ENCODE measurements around the gene DHRS7.

The DHRS7 gene

GRCh38 chr14:60174352-60175254, 9.4 kb upstream of the DHRS7 start:
- no peak for TF ChIP-seq CTCF (conservative IDR thresholded peaks at IDR 0.05; ENCODE audit: low read length)
- DNase-seq (ENCODE audit: low read depth): no peak
- no peak overlapping the region for H3K4me3 ChIP-seq (ENCODE audit: low read length)

- no peak for DNase-seq (ENCODE audit: low read depth)
- H3K4me3 ChIP-seq (ENCODE audit: low read length): no peak overlapping the region
- TF ChIP-seq CTCF (conservative IDR thresholded peaks at IDR 0.05; ENCODE audit: low read length): no peak
Measured at GRCh38 chr14:60171690-60172089, 6.5 kb upstream of the DHRS7 start.

GRCh38 chr14:60170948-60171347, 5.8 kb upstream of the DHRS7 start:
- H3K4me3 ChIP-seq (ENCODE audit: low read length): no peak overlapping the region
- no peak for DNase-seq (ENCODE audit: low read depth)
- TF ChIP-seq CTCF (conservative IDR thresholded peaks at IDR 0.05; ENCODE audit: low read length): no peak

- no peak for DNase-seq (ENCODE audit: low read depth)
- TF ChIP-seq CTCF (conservative IDR thresholded peaks at IDR 0.05; ENCODE audit: low read length): no peak
- H3K4me3 ChIP-seq (ENCODE audit: low read length): no peak overlapping the region
Measured at GRCh38 chr14:60169722-60170121, 4.5 kb upstream of the DHRS7 start.

- no peak for DNase-seq (ENCODE audit: low read depth)
- H3K4me3 ChIP-seq (ENCODE audit: low read length): no peak overlapping the region
- TF ChIP-seq CTCF (conservative IDR thresholded peaks at IDR 0.05; ENCODE audit: low read length): no peak
Measured at GRCh38 chr14:60166142-60166541, 944 bp upstream of the DHRS7 start.

GRCh38 chr14:60165547-60165876, 314 bp upstream of the DHRS7 start:
- no peak for DNase-seq (ENCODE audit: low read depth)
- 0 out of 2 replicates have a peak, but pooled peaks have one; percentile 46 for TF ChIP-seq CTCF (conservative IDR thresholded peaks at IDR 0.05; ENCODE audit: low read length)
- peak overlapping the region; percentile 84 for H3K4me3 ChIP-seq (ENCODE audit: low read length)

GRCh38 chr14:60164404-60164711, 840 bp downstream of the DHRS7 start:
- peak overlapping the region; percentile 84 for H3K4me3 ChIP-seq (ENCODE audit: low read length)
- TF ChIP-seq CTCF (conservative IDR thresholded peaks at IDR 0.05; ENCODE audit: low read length): no peak
- no peak for DNase-seq (ENCODE audit: low read depth)
